Nephron progenitor cell (in vitro differentiated cells): ENCODE measurements around the gene CFHR4.
"Not testable (repeated sequence)": the region's sequence is repeated elsewhere in the genome, so short reads cannot be mapped to it uniquely, and the experiment has no call there.

Experiments used
- DNase-seq: peaks from one replicate; pipeline ENCODE4 v3.0.0; 2021
- H3K27ac Mint-ChIP-seq: 2 replicates; pipeline ENCODE4 v1.8.0; 2021; ENCODE audit warnings: mild to moderate bottlenecking, moderate library complexity, mixed read lengths
- H3K27me3 Mint-ChIP-seq: 2 replicates; pipeline ENCODE4 v1.8.0; 2021; ENCODE audit warnings: mild to moderate bottlenecking, low read depth, mixed read lengths; ENCODE audit not compliant: poor library complexity
- H3K36me3 Mint-ChIP-seq: 2 replicates; pipeline ENCODE4 v1.8.0; 2021; ENCODE audit warnings: low read depth, mixed read lengths
- H3K4me1 Mint-ChIP-seq: 2 replicates; pipeline ENCODE4 v1.8.0; 2021; ENCODE audit warnings: mixed read lengths
- H3K4me3 Mint-ChIP-seq: 2 replicates; pipeline ENCODE4 v1.8.0; 2021; ENCODE audit warnings: mild to moderate bottlenecking, moderate library complexity, mixed read lengths
- H3K9me3 Mint-ChIP-seq: 2 replicates; pipeline ENCODE4 v1.8.0; 2021; ENCODE audit warnings: mild to moderate bottlenecking, moderate library complexity, mixed read lengths
- CTCF ChIP-seq: fragments of 200-600 bp; sonication (generic); IDR thresholded peaks from 2 replicates; pipeline ENCODE4 v1.5.0; 2021; ENCODE audit warnings: antibody characterized with exemption

CFHR4 gene

GRCh38 chr1:196887515-196888239 is at the start of gene CFHR4:
CFHR4 (plus strand) TSS chr1:196888052; CDS start chr1:196888151, 99 bp downstream.
- Mint-ChIP-seq H3K4me3 (no peak within 1 kb of the TSS), H3K27me3 (no peaks in the 10 kb centered on the region), H3K9me3 (peaks cover 14% of the 10 kb centered on the region), H3K4me1 (no peaks in the 10 kb centered on the region), H3K36me3 (no peaks in the 10 kb centered on the region), H3K27ac (no peak within 1 kb of the TSS)
- no peak for DNase-seq
- no peak for TF ChIP-seq CTCF

- DNase-seq, H3K36me3 Mint-ChIP-seq, H3K4me3 Mint-ChIP-seq, H3K4me1 Mint-ChIP-seq, H3K9me3 Mint-ChIP-seq, H3K27me3 Mint-ChIP-seq, H3K27ac Mint-ChIP-seq: not testable (repeated sequence)
Measured at GRCh38 chr1:196849613-196850492, 38.0 kb upstream of the CFHR4 start.

GRCh38 chr1:196856053-196856452 is 31.8 kb upstream of the CFHR4 start:
- Mint-ChIP-seq H3K27me3 (no peaks in the 10 kb centered on the region), H3K36me3 (no peaks in the 10 kb centered on the region), H3K4me3 (no peak overlapping the region), H3K9me3 (no peaks in the 10 kb centered on the region), H3K27ac (no peak overlapping the region), H3K4me1 (no peaks in the 10 kb centered on the region)
- no peak for DNase-seq
- TF ChIP-seq CTCF = no peak

- Mint-ChIP-seq H3K36me3 (no peaks in the 10 kb centered on the region), H3K27ac (no peak overlapping the region), H3K4me1 (no peaks in the 10 kb centered on the region), H3K9me3 (no peaks in the 10 kb centered on the region), H3K4me3 (no peak overlapping the region), H3K27me3 (no peaks in the 10 kb centered on the region)
- DNase-seq = no peak
- no peak for TF ChIP-seq CTCF
Measured at GRCh38 chr1:196857188-196857587, 30.7 kb upstream of the CFHR4 start.

- Mint-ChIP-seq H3K27ac (no peak overlapping the region), H3K27me3 (peaks cover 4% of the 10 kb centered on the region), H3K4me3 (no peak overlapping the region), H3K4me1 (no peaks in the 10 kb centered on the region), H3K9me3 (no peaks in the 10 kb centered on the region), H3K36me3 (no peaks in the 10 kb centered on the region)
- no peak for DNase-seq
- no peak for TF ChIP-seq CTCF
Measured at GRCh38 chr1:196858811-196859210, 29.0 kb upstream of the CFHR4 start.

GRCh38 chr1:196860323-196860884 is 27.4 kb upstream of the CFHR4 start:
- H3K9me3 Mint-ChIP-seq = no peaks in the 10 kb centered on the region
- no peak overlapping the region for H3K4me3 Mint-ChIP-seq

More at GRCh38 chr1:196860323-196860884, 27.4 kb upstream of the CFHR4 start:
- Mint-ChIP-seq H3K27ac (no peak overlapping the region), H3K27me3 (peaks cover 4% of the 10 kb centered on the region), H3K4me1 (no peaks in the 10 kb centered on the region), H3K36me3 (no peaks in the 10 kb centered on the region)
- no peak for TF ChIP-seq CTCF
- no peak for DNase-seq
